ENCODE results near the gene INHA. TPM values are rescaled to one million over a fixed set of nuclear protein-coding genes. Genes with fewer than 3 reads are reported as not detected.

Gene INHA
- total RNA-seq, 2 experiments from 2014 or later, result not detected

DNA sequence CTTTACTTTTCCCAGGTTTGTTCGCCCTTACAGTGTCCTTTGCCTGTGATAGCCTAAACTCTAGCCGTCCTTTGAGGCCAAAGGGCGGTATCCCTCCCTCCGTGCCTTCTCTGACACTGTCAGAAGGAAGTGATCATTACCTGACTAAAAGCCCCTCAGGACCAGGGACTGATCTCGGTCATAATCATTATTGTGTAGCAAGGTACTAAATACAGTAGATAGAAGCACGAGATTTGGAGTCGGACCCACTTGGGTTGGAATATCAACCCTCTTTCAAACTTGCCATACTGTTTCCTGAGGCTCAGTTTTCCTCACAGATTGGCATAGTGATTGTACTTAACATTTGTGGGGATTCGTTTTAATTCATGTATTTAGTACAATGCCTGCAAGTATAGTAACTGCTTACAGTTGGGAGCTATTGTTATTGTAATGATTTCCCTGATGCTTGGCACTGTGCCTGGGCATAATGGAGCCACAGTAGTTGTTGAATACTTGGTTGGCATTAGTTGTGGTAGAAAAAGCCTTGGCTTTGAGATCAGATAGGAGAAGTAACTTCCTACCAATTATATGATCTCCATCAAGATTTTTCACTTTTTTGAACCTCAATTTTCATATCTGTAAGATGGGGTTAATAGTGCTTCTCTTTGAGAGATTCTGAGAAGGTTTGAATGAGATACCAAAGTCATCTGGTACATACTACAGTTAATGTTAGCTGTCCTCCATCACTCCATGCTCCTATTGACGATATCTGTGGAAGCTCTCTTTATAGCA is 26.4 kb downstream of the INHA start:
- Mint-ChIP-seq H3K27me3 (peaks cover 3% of the 10 kb centered on the region), H3K27ac (peak overlapping the region; percentile 89), H3K9me3 (no peaks in the 10 kb centered on the region), H3K4me1 (peaks cover 24% of the 10 kb centered on the region), H3K4me3 (peak overlapping the region; percentile 96), H3K36me3 (ENCODE audit: low read depth) (no peaks in the 10 kb centered on the region)
- ChIA-PET CTCF (interaction anchor here (0.9 to 2.9 kb wide), 2 partner anchors 38 to 56 kb away, joined by 3 to 21 read pairs; partner anchors contain the start of genes CHPF and TMEM198), POLR2A (interaction anchor here (0.6 to 1.2 kb wide), 2 partner anchors 14 to 27 kb away, joined by 3 read pairs; partner anchors contain the start of gene OBSL1)
- DNase-seq, result no peak

GRCh38 chr2:219603771-219604170 is 31.7 kb downstream of the INHA start:
- no peaks in the 10 kb centered on the region for H3K9me3 Mint-ChIP-seq
- no peak for DNase-seq
- no peaks in the 10 kb centered on the region for H3K27me3 Mint-ChIP-seq
- ChIA-PET POLR2A (no interaction called here), CTCF (no interaction called here)
- H3K4me3 Mint-ChIP-seq, result no peak overlapping the region
- peaks cover 12% of the 10 kb centered on the region for H3K36me3 Mint-ChIP-seq (ENCODE audit: low read depth)
- H3K4me1 Mint-ChIP-seq, result peaks cover 6% of the 10 kb centered on the region
- no peak overlapping the region for H3K27ac Mint-ChIP-seq

GRCh38 chr2:219605607-219605954 is 33.5 kb downstream of the INHA start:
- Mint-ChIP-seq H3K4me3 (no peak overlapping the region), H3K36me3 (ENCODE audit: low read depth) (peaks cover 12% of the 10 kb centered on the region), H3K4me1 (no peaks in the 10 kb centered on the region), H3K27ac (no peak overlapping the region), H3K27me3 (no peaks in the 10 kb centered on the region), H3K9me3 (no peaks in the 10 kb centered on the region)
- DNase-seq, result no peak
- ChIA-PET POLR2A (no interaction called here), CTCF (no interaction called here)

- no peak overlapping the region for H3K4me3 Mint-ChIP-seq
- peaks cover 7% of the 10 kb centered on the region for H3K4me1 Mint-ChIP-seq
- no peak overlapping the region for H3K27ac Mint-ChIP-seq
- no peak for DNase-seq
- ChIA-PET POLR2A (no interaction called here), CTCF (no interaction called here)
- no peaks in the 10 kb centered on the region for H3K9me3 Mint-ChIP-seq
- no peaks in the 10 kb centered on the region for H3K27me3 Mint-ChIP-seq
- peaks cover 12% of the 10 kb centered on the region for H3K36me3 Mint-ChIP-seq (ENCODE audit: low read depth)
These were observed 35.8 kb downstream of the INHA start for GRCh38 chr2:219607931-219608330.

DNA sequence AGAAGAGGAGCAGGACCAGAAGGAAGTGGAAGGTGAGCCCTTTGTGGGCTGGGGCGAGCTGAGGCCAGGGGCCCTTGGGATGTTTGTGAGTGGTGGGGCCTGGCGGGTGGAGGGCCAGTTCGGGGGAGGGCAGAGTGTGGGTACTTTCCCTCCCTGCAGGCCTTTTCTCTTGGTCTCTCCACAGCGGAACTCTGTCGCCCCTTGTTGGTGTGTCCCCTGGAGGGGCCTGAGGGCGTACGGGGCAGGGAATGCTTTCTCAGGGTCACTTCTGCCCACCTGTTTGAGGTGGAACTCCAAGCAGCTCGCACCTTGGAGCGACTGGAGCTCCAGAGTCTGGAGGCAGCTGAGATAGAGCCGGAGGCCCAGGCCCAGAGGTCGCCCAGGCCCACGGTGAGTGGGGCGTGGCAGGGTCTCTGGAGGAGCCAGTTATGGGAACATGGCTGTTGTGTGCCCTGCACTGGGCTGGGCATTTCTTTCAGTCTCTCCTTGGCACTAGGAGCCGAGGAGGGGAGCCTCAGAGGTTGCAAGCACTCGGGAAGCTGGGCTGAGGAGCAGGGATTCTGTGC is 36.4 kb downstream of the INHA start:
- Mint-ChIP-seq H3K9me3 (no peaks in the 10 kb centered on the region), H3K4me3 (no peak overlapping the region), H3K36me3 (ENCODE audit: low read depth) (peaks cover 12% of the 10 kb centered on the region), H3K4me1 (peaks cover 8% of the 10 kb centered on the region), H3K27me3 (no peaks in the 10 kb centered on the region), H3K27ac (no peak overlapping the region)
- CTCF ChIA-PET, result no interaction called here
- POLR2A ChIA-PET, result no interaction called here
- DNase-seq, result no peak

DNA sequence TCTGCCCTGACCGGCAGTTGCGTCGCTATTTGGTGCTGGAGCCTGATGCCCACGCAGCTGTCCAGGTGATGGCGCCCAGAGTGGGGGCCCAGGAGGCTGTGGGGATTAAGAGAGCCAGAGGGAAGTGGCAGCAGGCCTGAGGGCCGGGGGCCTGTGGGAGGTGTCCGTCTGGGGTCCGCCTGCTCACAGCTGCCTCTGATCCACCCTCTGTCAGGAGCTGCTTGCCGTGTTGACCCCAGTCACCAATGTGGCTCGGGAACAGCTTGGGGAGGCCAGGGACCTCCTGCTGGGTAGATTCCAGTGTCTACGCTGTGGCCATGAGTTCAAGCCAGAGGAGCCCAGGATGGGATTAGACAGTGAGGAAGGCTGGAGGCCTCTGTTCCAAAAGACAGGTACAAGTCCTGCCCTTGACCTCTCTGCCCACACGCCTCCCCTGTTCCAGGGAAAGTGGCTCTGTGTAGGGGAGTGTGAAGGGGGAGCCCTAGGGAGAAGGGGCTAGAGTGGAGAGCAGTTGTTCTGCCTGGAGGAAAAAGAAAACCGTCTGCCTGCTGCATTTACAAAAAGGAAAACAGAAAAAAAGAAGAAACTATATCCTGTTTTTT is 37.1 kb downstream of the INHA start:
- no peak for DNase-seq
- Mint-ChIP-seq H3K4me3 (no peak overlapping the region), H3K36me3 (ENCODE audit: low read depth) (peaks cover 9% of the 10 kb centered on the region), H3K9me3 (no peaks in the 10 kb centered on the region), H3K4me1 (peaks cover 8% of the 10 kb centered on the region), H3K27me3 (no peaks in the 10 kb centered on the region), H3K27ac (no peak overlapping the region)
- ChIA-PET CTCF (no interaction called here), POLR2A (no interaction called here)

DNA sequence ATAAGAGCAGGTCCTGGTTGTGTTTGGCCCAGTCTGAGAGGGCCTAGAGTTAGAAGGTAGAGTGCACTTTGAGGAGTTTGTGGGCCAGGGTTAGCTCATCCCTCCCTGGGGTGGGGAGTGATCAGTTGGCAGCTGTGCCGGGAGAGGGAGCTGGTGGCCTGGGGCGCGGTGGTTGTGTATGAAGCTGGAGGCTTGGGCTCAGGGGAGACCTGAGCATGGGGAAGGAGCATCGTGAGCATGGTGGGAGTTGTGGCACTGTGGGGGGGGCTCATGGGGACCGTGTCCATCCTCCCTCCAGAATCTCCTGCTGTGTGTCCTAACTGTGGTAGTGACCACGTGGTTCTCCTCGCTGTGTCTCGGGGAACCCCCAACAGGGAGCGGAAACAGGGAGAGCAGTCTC is 39.2 kb downstream of the INHA start:
- peaks cover 10% of the 10 kb centered on the region for H3K36me3 Mint-ChIP-seq (ENCODE audit: low read depth)
- POLR2A ChIA-PET, result interaction anchor here (1.3 kb wide), 1 partner anchor 14 kb away, joined by 3 read pairs; the partner anchor contains the start of gene STK11IP
- no peak for DNase-seq
- H3K9me3 Mint-ChIP-seq, result no peaks in the 10 kb centered on the region
- H3K4me3 Mint-ChIP-seq, result no peak overlapping the region
- CTCF ChIA-PET, result no interaction called here
- peaks cover 8% of the 10 kb centered on the region for H3K4me1 Mint-ChIP-seq
- H3K27ac Mint-ChIP-seq, result no peak overlapping the region
- no peaks in the 10 kb centered on the region for H3K27me3 Mint-ChIP-seq

GRCh38 chr2:219611866-219612576 is 39.9 kb downstream of the INHA start:
- no peak overlapping the region for H3K27ac Mint-ChIP-seq
- H3K27me3 Mint-ChIP-seq, result no peaks in the 10 kb centered on the region
- ChIA-PET POLR2A (interaction anchor here (1.3 kb wide), 1 partner anchor 15 kb away, joined by 3 read pairs; the partner anchor contains the start of gene STK11IP), CTCF (no interaction called here)
- H3K36me3 Mint-ChIP-seq (ENCODE audit: low read depth), result peaks cover 8% of the 10 kb centered on the region
- no peaks in the 10 kb centered on the region for H3K9me3 Mint-ChIP-seq
- peaks cover 8% of the 10 kb centered on the region for H3K4me1 Mint-ChIP-seq
- DNase-seq, result no peak
- H3K4me3 Mint-ChIP-seq, result no peak overlapping the region

- no peak for DNase-seq
- H3K4me3 Mint-ChIP-seq, result no peak overlapping the region
- peaks cover 6% of the 10 kb centered on the region for H3K36me3 Mint-ChIP-seq (ENCODE audit: low read depth)
- H3K4me1 Mint-ChIP-seq, result peaks cover 8% of the 10 kb centered on the region
- no peak overlapping the region for H3K27ac Mint-ChIP-seq
- H3K9me3 Mint-ChIP-seq, result no peaks in the 10 kb centered on the region
- H3K27me3 Mint-ChIP-seq, result no peaks in the 10 kb centered on the region
- ChIA-PET POLR2A (interaction anchor here (0.5 to 1.3 kb wide), 2 partner anchors 15 kb away, joined by 3 read pairs; partner anchors contain the start of gene STK11IP), CTCF (no interaction called here)
These were observed 40.6 kb downstream of the INHA start for GRCh38 chr2:219612577-219613286.

DNA sequence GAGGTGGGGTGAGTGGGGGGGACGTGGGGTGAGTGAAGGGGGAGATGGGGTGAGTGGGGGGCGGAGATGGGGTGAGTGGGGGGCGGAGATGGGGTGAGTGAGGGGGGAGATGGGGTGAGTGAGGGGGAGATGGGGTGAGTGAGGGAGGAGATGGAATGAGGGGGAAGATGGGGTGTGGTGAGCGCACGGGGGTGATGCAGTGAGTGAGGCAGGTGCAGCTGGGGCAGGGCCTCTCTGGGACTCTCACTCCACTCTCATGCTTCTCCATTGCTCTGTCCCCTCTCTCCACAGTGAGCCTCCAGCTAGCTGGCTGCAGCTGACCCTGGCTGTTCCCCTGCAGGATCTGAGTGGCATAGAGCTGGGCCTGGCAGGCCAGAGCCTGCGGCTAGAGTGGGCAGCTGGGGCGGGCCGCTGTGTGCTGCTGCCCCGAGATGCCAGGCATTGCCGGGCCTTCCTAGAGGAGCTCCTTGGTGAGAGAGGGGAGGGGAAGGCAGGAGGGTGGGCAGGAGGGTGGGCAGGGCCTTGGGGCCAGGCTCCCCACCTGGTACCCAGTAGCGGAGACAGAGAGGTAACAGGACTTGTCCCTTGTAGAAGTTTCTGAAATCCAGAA is 41.5 kb downstream of the INHA start:
- Mint-ChIP-seq H3K27ac (no peak overlapping the region), H3K36me3 (ENCODE audit: low read depth) (peaks cover 6% of the 10 kb centered on the region), H3K4me1 (peaks cover 8% of the 10 kb centered on the region), H3K9me3 (no peaks in the 10 kb centered on the region), H3K27me3 (no peaks in the 10 kb centered on the region), H3K4me3 (no peak overlapping the region)
- CTCF ChIA-PET, result no interaction called here
- POLR2A ChIA-PET, result no interaction called here
- DNase-seq, result no peak

DNA sequence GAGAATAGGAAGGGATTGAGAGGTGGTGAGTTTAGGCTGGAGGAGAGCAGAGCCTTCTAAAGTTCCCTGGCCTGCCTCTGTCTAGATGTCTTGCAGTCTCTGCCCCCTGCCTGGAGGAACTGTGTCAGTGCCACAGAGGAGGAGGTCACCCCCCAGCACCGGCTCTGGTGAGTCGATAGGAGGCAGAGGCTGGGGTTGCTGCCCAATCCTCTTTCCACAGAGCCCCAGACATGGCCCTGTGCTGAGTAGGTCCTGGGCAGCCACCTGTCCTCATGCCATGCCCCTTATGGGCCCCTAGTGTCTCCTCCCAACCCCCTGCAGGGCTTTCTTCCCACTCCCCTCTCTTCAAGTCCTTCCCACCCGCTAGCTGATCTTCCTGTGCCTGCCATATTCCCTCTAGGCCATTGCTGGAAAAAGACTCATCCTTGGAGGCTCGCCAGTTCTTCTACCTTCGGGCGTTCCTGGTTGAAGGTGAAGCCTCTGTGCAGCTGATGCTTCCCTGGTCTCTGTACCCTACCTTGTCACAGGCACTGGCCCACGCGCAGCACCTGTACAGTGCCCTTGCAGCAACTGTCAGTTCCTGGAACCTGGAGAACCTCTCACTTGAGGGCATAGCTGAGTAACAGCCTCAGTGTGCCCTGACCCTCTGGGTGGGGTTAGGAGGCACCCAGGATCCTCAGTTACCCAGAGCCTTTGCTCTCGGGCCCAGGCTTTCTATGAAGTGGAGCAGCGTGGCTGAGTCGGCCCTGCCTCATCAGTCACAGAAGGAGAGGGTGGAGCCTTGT is 42.2 kb downstream of the INHA start:
- H3K9me3 Mint-ChIP-seq, result no peaks in the 10 kb centered on the region
- H3K27ac Mint-ChIP-seq, result no peak overlapping the region
- ChIA-PET CTCF (no interaction called here), POLR2A (no interaction called here)
- H3K4me1 Mint-ChIP-seq, result peaks cover 8% of the 10 kb centered on the region
- H3K36me3 Mint-ChIP-seq (ENCODE audit: low read depth), result peaks cover 6% of the 10 kb centered on the region
- DNase-seq, result no peak
- no peaks in the 10 kb centered on the region for H3K27me3 Mint-ChIP-seq
- no peak overlapping the region for H3K4me3 Mint-ChIP-seq

- no peaks in the 10 kb centered on the region for H3K9me3 Mint-ChIP-seq
- no peaks in the 10 kb centered on the region for H3K27me3 Mint-ChIP-seq
- CTCF ChIA-PET, result no interaction called here
- no peak for DNase-seq
- POLR2A ChIA-PET, result no interaction called here
- no peak overlapping the region for H3K27ac Mint-ChIP-seq
- H3K36me3 Mint-ChIP-seq (ENCODE audit: low read depth), result peaks cover 6% of the 10 kb centered on the region
- no peak overlapping the region for H3K4me3 Mint-ChIP-seq
- H3K4me1 Mint-ChIP-seq, result peaks cover 8% of the 10 kb centered on the region
These were observed 42.9 kb downstream of the INHA start for GRCh38 chr2:219615036-219615435.
